ENCODE results near the gene MEIS3. TPM values are rescaled to one million over a fixed set of nuclear protein-coding genes. Genes with fewer than 3 reads are reported as not detected.

Gene MEIS3
- polyA plus RNA-seq, 2 of the 4 experiments (the other 2 are of a cell fraction): 16.5 to 27.1 TPM

DNA sequence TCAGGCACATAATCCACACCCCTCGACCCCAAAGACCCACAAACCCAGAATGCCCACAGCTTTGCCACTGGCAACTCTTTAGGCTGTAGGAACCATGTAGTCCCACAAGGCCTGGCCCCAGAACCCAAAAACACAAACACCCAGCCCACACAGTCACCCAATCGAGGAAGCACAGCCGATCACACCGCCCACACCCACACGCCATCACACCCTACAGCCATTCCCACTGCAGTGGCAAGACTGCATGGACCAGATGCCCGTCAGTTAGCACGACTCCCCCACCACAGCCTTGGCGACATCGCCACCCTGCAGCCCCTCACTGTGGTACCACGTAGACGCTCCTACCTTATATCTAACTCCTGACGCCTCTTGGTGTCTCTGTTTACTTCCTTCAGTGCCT is 24.0 kb upstream of the MEIS3 start:
- no peak for FAIRE-seq
- no peak for DNase-seq (ENCODE audit: low read depth in 1 of 2, low spot score in 1 of 2)
- Histone ChIP-seq H3K4me2 (no peak overlapping the region), H3K4me1 (peaks cover 26% of the 10 kb centered on the region), H3K27ac (no peak overlapping the region), H3K9me3 (no peaks in the 10 kb centered on the region), H3K4me3 (no peak overlapping the region)
- CTCF ChIA-PET: interaction anchor here (1.6 to 28.3 kb wide), 3 partner anchors 8 to 263 kb away, joined by 5 to 901 read pairs (median 108); partner anchors contain the start of gene EHD2
- no peak for ATAC-seq
- TF ChIP-seq, protein P1, sequence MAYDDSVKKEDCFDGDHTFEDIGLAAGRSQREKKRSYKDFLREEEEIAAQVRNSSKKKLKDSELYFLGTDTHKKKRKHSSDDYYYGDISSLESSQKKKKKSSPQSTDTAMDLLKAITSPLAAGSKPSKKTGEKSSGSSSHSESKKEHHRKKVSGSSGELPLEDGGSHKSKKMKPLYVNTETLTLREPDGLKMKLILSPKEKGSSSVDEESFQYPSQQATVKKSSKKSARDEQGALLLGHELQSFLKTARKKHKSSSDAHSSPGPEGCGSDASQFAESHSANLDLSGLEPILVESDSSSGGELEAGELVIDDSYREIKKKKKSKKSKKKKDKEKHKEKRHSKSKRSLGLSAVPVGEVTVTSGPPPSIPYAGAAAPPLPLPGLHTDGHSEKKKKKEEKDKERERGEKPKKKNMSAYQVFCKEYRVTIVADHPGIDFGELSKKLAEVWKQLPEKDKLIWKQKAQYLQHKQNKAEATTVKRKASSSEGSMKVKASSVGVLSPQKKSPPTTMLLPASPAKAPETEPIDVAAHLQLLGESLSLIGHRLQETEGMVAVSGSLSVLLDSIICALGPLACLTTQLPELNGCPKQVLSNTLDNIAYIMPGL (CRISPR knock-in tag; IDR thresholded peaks at IDR 0.05; ENCODE audit: borderline replicate concordance): no peak
- no peak for TF ChIP-seq HEYL (CRISPR knock-in tag; IDR thresholded peaks at IDR 0.05)
- no peak for TF ChIP-seq SREBF2 (IDR thresholded peaks at IDR 0.05)
- TF ChIP-seq, protein P2, sequence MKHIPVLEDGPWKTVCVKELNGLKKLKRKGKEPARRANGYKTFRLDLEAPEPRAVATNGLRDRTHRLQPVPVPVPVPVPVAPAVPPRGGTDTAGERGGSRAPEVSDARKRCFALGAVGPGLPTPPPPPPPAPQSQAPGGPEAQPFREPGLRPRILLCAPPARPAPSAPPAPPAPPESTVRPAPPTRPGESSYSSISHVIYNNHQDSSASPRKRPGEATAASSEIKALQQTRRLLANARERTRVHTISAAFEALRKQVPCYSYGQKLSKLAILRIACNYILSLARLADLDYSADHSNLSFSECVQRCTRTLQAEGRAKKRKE (CRISPR knock-in tag; IDR thresholded peaks at IDR 0.05; ENCODE audit: low read depth): no peak
- POLR2A ChIA-PET: no interaction called here
- WGBS (ENCODE audit: missing lambda C conversion rate): 14% methylated on average over 12 of the region's 12 CpGs

DNA sequence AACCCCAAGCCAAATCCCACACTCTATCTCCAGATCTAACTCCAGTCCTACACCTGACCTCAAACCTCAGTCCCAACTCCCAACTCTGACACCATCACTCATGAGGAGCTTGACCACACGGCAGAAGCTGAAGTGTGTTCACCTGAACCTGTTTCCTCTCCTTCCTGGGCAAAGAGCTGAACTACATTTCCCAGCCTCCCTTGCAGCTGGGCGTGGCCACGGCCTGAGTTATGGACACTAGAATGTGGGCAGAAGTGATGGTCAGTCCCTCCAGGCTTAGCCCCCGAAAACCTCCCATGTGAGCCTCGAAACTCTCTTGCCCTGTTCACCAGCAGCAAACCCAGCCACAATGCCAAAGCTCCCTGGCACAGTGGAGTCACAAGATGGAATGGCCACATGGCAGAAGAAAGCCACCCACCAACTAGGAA is 19.5 kb upstream of the MEIS3 start:
- peak in 1 of 2 experiments; percentile 38; a peak in 2 of 6 replicates for ATAC-seq
- Histone ChIP-seq H3K4me3 (no peak overlapping the region), H3K4me1 (no peaks in the 10 kb centered on the region), H3K4me2 (no peak overlapping the region), H3K27ac (no peak overlapping the region), H3K9me3 (no peaks in the 10 kb centered on the region)
- FAIRE-seq: peak; percentile 56
- ChIA-PET POLR2A (interaction anchor here (0.6 to 0.7 kb wide), 2 partner anchors 8 to 46 kb away, joined by 3 read pairs; no protein-coding TSS in a partner anchor), CTCF (interaction anchor here (0.9 to 28.3 kb wide), 16 partner anchors 8 to 353 kb away, joined by 3 to 901 read pairs (median 14); partner anchors contain the start of genes EHD2, KPTN, NAPA and NOP53)
- TF ChIP-seq CEBPB (IDR thresholded peaks at IDR 0.05) (no peak), RCOR1 (IDR thresholded peaks at IDR 0.05; ENCODE audit: low read depth, low read length) (no peak), NFE2L2 (conservative IDR thresholded peaks at IDR 0.05; ENCODE audit: low read length) (no peak), CTCF (IDR thresholded peaks at IDR 0.05) (no peak), ZC3H11A (IDR thresholded peaks at IDR 0.05) (no peak), PHF8 (IDR thresholded peaks at IDR 0.05; ENCODE audit: borderline replicate concordance, low read depth) (no peak), CHD2 (IDR thresholded peaks at IDR 0.05; ENCODE audit: low read length, partially characterized antibody) (no peak), ESRRA (IDR thresholded peaks at IDR 0.05; ENCODE audit: borderline replicate concordance, low read length) (no peak), HOXB5 (CRISPR knock-in tag; IDR thresholded peaks at IDR 0.05) (no peak)
- TF ChIP-seq, protein P3, sequence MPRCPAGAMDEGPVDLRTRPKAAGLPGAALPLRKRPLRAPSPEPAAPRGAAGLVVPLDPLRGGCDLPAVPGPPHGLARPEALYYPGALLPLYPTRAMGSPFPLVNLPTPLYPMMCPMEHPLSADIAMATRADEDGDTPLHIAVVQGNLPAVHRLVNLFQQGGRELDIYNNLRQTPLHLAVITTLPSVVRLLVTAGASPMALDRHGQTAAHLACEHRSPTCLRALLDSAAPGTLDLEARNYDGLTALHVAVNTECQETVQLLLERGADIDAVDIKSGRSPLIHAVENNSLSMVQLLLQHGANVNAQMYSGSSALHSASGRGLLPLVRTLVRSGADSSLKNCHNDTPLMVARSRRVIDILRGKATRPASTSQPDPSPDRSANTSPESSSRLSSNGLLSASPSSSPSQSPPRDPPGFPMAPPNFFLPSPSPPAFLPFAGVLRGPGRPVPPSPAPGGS (IDR thresholded peaks at IDR 0.05): no peak
- 0% methylated on average over 5 of the region's 5 CpGs for WGBS (ENCODE audit: missing lambda C conversion rate)
- DNase-seq (ENCODE audit: low read depth in 1 of 2, low spot score in 1 of 2): no peak

GRCh38 chr19:47437500-47437899 is 18.2 kb upstream of the MEIS3 start:
- no peaks in the 10 kb centered on the region; the same call in 2 of the 3 replicates for H3K9me3 ChIP-seq
- CTCF ChIA-PET: interaction anchor here (0.5 to 28.3 kb wide), 18 partner anchors 10 to 314 kb away, joined by 3 to 901 read pairs (median 22); partner anchors contain the start of genes EHD2, KPTN, NAPA and NOP53
- no peak overlapping the region for H3K27ac ChIP-seq
- FAIRE-seq (no peak), DNase-seq (ENCODE audit: low read depth in 1 of 2, low spot score in 1 of 2) (no peak), ATAC-seq (no peak)
- no peaks in the 10 kb centered on the region for H3K4me1 ChIP-seq
- H3K4me2 ChIP-seq: no peak overlapping the region
- POLR2A ChIA-PET: no interaction called here
- no peak overlapping the region for H3K4me3 ChIP-seq
- WGBS (ENCODE audit: missing lambda C conversion rate): 33% methylated on average over 12 of the region's 12 CpGs
- TF ChIP-seq, protein P4, sequence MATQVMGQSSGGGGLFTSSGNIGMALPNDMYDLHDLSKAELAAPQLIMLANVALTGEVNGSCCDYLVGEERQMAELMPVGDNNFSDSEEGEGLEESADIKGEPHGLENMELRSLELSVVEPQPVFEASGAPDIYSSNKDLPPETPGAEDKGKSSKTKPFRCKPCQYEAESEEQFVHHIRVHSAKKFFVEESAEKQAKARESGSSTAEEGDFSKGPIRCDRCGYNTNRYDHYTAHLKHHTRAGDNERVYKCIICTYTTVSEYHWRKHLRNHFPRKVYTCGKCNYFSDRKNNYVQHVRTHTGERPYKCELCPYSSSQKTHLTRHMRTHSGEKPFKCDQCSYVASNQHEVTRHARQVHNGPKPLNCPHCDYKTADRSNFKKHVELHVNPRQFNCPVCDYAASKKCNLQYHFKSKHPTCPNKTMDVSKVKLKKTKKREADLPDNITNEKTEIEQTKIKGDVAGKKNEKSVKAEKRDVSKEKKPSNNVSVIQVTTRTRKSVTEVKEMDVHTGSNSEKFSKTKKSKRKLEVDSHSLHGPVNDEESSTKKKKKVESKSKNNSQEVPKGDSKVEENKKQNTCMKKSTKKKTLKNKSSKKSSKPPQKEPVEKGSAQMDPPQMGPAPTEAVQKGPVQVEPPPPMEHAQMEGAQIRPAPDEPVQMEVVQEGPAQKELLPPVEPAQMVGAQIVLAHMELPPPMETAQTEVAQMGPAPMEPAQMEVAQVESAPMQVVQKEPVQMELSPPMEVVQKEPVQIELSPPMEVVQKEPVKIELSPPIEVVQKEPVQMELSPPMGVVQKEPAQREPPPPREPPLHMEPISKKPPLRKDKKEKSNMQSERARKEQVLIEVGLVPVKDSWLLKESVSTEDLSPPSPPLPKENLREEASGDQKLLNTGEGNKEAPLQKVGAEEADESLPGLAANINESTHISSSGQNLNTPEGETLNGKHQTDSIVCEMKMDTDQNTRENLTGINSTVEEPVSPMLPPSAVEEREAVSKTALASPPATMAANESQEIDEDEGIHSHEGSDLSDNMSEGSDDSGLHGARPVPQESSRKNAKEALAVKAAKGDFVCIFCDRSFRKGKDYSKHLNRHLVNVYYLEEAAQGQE (IDR thresholded peaks at IDR 0.05): peak; percentile 92
- no peak for TF ChIP-seq HOXB5 (CRISPR knock-in tag; IDR thresholded peaks at IDR 0.05)
- TF ChIP-seq EHMT2 (IDR thresholded peaks at IDR 0.05; ENCODE audit: low read depth): peak; percentile 69; the same call in 1 of the 2 replicates
